Measurements from ENCODE around the gene KRTAP4-9.

Gene KRTAP4-9

GRCh38 chr17:41060052-41060604, 45.1 kb upstream of the KRTAP4-9 start, which contains the start of gene KRTAP2-3:
Gene KRTAP2-3 (minus strand): TSS chr17:41060114. CDS start chr17:41060050, 64 bp downstream.
- Histone ChIP-seq H3K27me3 (ENCODE audit: insufficient read depth, poor library complexity, severe bottlenecking) (peaks cover 4% of the 10 kb centered on the region), H3K4me3 (replicated peaks; ENCODE audit: insufficient read depth, low read length) (no peak within 1 kb of the TSS), H3K27ac (replicated peaks) (no peak within 1 kb of the TSS)
- TF ChIP-seq GABPA (IDR thresholded peaks at IDR 0.05; ENCODE audit: low read depth): no peak
- TF ChIP-seq REST (IDR thresholded peaks at IDR 0.05; ENCODE audit: insufficient replicate concordance, low read depth): no peak
- TF ChIP-seq SPI1 (IDR thresholded peaks at IDR 0.05; ENCODE audit: borderline replicate concordance, low read depth): no peak
- no peak for TF ChIP-seq CTCF (IDR thresholded peaks at IDR 0.05; ENCODE audit: insufficient read depth, low read length)
- TF ChIP-seq POLR2AphosphoS5 (IDR thresholded peaks at IDR 0.05; ENCODE audit: low read depth): no peak
- no peak for DNase-seq (ENCODE audit: low read depth in 1 of 2, low spot score in 1 of 2)

GRCh38 chr17:41061964-41062363, 43.2 kb upstream of the KRTAP4-9 start:
- Histone ChIP-seq H3K27ac (replicated peaks) (no peak overlapping the region), H3K27me3 (ENCODE audit: insufficient read depth, poor library complexity, severe bottlenecking) (peaks cover 4% of the 10 kb centered on the region), H3K4me3 (replicated peaks; ENCODE audit: insufficient read depth, low read length) (no peak overlapping the region)
- no peak for DNase-seq (ENCODE audit: low read depth in 1 of 2, low spot score in 1 of 2)
- no peak for TF ChIP-seq SPI1 (IDR thresholded peaks at IDR 0.05; ENCODE audit: borderline replicate concordance, low read depth)
- no peak for TF ChIP-seq CTCF (IDR thresholded peaks at IDR 0.05; ENCODE audit: insufficient read depth, low read length)
- TF ChIP-seq REST (IDR thresholded peaks at IDR 0.05; ENCODE audit: insufficient replicate concordance, low read depth): no peak
- no peak for TF ChIP-seq POLR2AphosphoS5 (IDR thresholded peaks at IDR 0.05; ENCODE audit: low read depth)
- no peak for TF ChIP-seq GABPA (IDR thresholded peaks at IDR 0.05; ENCODE audit: low read depth)

- H3K27me3 ChIP-seq (ENCODE audit: insufficient read depth, poor library complexity, severe bottlenecking): peaks cover 4% of the 10 kb centered on the region
- H3K4me3 ChIP-seq (replicated peaks; ENCODE audit: insufficient read depth, low read length): no peak overlapping the region
- TF ChIP-seq GABPA (IDR thresholded peaks at IDR 0.05; ENCODE audit: low read depth) (no peak), POLR2AphosphoS5 (IDR thresholded peaks at IDR 0.05; ENCODE audit: low read depth) (no peak), REST (IDR thresholded peaks at IDR 0.05; ENCODE audit: insufficient replicate concordance, low read depth) (no peak), SPI1 (IDR thresholded peaks at IDR 0.05; ENCODE audit: borderline replicate concordance, low read depth) (no peak), CTCF (IDR thresholded peaks at IDR 0.05; ENCODE audit: insufficient read depth, low read length) (no peak)
- no peak for DNase-seq (ENCODE audit: low read depth in 1 of 2, low spot score in 1 of 2)
- no peak overlapping the region for H3K27ac ChIP-seq (replicated peaks)
Observed at GRCh38 chr17:41063449-41063848, 41.7 kb upstream of the KRTAP4-9 start.

All from HL-60 (cell line).